ENCODE data around the gene PNKP.
A peak's percentile ranks its signal among the peaks of the same experiment; 100 is the strongest.

The PNKP gene

DNA sequence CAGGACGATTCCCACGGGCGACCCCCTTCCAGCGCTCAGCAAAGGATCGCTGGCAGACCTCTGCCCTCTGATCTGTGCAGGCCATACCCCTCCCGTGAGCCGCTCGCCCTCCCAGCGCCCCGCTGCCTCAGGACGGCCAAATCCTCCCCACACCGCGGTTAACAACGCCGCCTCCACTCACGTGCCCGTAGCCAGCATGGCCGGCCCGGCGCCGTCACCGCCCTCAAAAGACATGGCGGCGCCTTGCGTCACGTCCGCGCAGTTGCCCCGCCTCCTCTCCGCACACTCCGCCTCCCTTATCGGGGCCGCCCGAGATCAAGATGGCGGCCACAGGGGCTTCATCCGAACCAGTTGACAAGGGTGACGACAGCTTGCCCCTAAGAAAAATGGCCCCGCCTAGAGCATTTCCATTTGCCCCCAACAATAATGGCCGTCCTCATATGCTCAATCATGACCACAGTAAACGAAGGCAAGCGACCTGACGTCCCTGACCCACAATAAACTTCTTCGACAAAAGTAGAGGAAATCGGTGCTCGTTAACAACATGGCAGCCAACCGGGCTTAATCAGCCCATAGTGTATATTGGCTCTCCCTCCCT is 9.1 kb upstream of the PNKP start:
- peak overlapping the region; percentile 98 for H2BK5ac ChIP-seq (ENCODE audit: low read depth, low read length, poor library complexity, severe bottlenecking)
- H3K4me1 ChIP-seq (ENCODE audit: control insufficient read depth, insufficient read depth, low read depth, low read length): peaks cover 34% of the 10 kb centered on the region
- H3K23ac ChIP-seq (ENCODE audit: low read length in 2 of 2): peak overlapping the region in 1 of 2 experiments; percentile 95
- peak overlapping the region; percentile 75 for H2AFZ ChIP-seq (ENCODE audit: low read depth, low read length)
- under 1% methylated on average over 46 of the region's 46 CpGs for WGBS
- H3K4ac ChIP-seq (ENCODE audit: low read depth in 1 of 2, low read length in 2 of 2): peak overlapping the region; percentile 100
- peak overlapping the region; percentile 99 for H4K8ac ChIP-seq (ENCODE audit: low read length)
- peak overlapping the region; percentile 93 for H2BK120ac ChIP-seq (ENCODE audit: low read depth, low read length)
- H3K4me2 ChIP-seq (ENCODE audit: low read length, poor library complexity, severe bottlenecking): peak overlapping the region; percentile 82
- peak overlapping the region; percentile 99 for H2BK15ac ChIP-seq (ENCODE audit: low read depth, poor library complexity, severe bottlenecking)
- peak overlapping the region in 1 of 2 experiments; percentile 98 for H3K14ac ChIP-seq (ENCODE audit: low read length in 2 of 2)
- peak overlapping the region; percentile 92 to 99 for H3K4me3 ChIP-seq (ENCODE audit: insufficient read depth in 1 of 2, low read depth in 1 of 2, low read length in 2 of 2)
- H3K9me3 ChIP-seq (ENCODE audit: control insufficient read depth, low read length): no peaks in the 10 kb centered on the region
- peak overlapping the region; percentile 99 for H3K27ac ChIP-seq (ENCODE audit: low read length, poor library complexity, severe bottlenecking)
- no peaks in the 10 kb centered on the region for H3K27me3 ChIP-seq (ENCODE audit: control insufficient read depth in 1 of 2, insufficient read depth in 1 of 2, low read length in 2 of 2)
- H3K18ac ChIP-seq (ENCODE audit: low read depth in 1 of 2, low read length in 2 of 2): peak overlapping the region; percentile 98 to 100
- H2BK12ac ChIP-seq (ENCODE audit: low read length in 2 of 2): peak overlapping the region; percentile 42 to 73
- peak overlapping the region; percentile 100 for H4K91ac ChIP-seq (ENCODE audit: low read length)
- H3K79me1 ChIP-seq (replicated peaks; ENCODE audit: low read length, poor library complexity, severe bottlenecking): peaks cover 47% of the 10 kb centered on the region
- peak overlapping the region; percentile 100 for H3K9ac ChIP-seq (ENCODE audit: low read length)
- DNase-seq: peak; percentile 99
- H3K36me3 ChIP-seq (ENCODE audit: control insufficient read depth in 1 of 2, insufficient read depth in 2 of 2, low read depth in 1 of 2, low read length in 2 of 2): peaks cover 48 to 59% of the 10 kb centered on the region in 2 experiments
- peak overlapping the region; percentile 97 for H2AK5ac ChIP-seq (ENCODE audit: low read length, severe bottlenecking)

GRCh38 chr19:49875857-49876421 is 8.6 kb upstream of the PNKP start:
- WGBS: 1% methylated on average over 27 of the region's 28 CpGs

GRCh38 chr19:49875177-49875576 is 7.8 kb upstream of the PNKP start:
- Histone ChIP-seq H3K4me2 (ENCODE audit: low read length, poor library complexity, severe bottlenecking) (peak overlapping the region; percentile 82), H3K4ac (ENCODE audit: low read depth in 1 of 2, low read length in 2 of 2) (peak overlapping the region in 1 of 2 experiments; percentile 47), H3K9ac (ENCODE audit: low read length) (peak overlapping the region; percentile 100), H3K14ac (ENCODE audit: low read length in 2 of 2) (no peak overlapping the region), H3K23ac (ENCODE audit: low read length in 2 of 2) (no peak overlapping the region), H4K91ac (ENCODE audit: low read length) (no peak overlapping the region), H3K4me3 (ENCODE audit: insufficient read depth in 1 of 2, low read depth in 1 of 2, low read length in 2 of 2) (peak overlapping the region; percentile 92 to 99), H2BK15ac (ENCODE audit: low read depth, poor library complexity, severe bottlenecking) (no peak overlapping the region), H2BK120ac (ENCODE audit: low read depth, low read length) (no peak overlapping the region), H3K4me1 (ENCODE audit: control insufficient read depth, insufficient read depth, low read depth, low read length) (peaks cover 40% of the 10 kb centered on the region), H2AK5ac (ENCODE audit: low read length, severe bottlenecking) (peak overlapping the region; percentile 35), H3K27me3 (ENCODE audit: control insufficient read depth in 1 of 2, insufficient read depth in 1 of 2, low read length in 2 of 2) (no peaks in the 10 kb centered on the region), H3K9me3 (ENCODE audit: control insufficient read depth, low read length) (no peaks in the 10 kb centered on the region), H3K27ac (ENCODE audit: low read length, poor library complexity, severe bottlenecking) (no peak overlapping the region), H2BK12ac (ENCODE audit: low read length in 2 of 2) (no peak overlapping the region), H2BK5ac (ENCODE audit: low read depth, low read length, poor library complexity, severe bottlenecking) (no peak overlapping the region), H3K18ac (ENCODE audit: low read depth in 1 of 2, low read length in 2 of 2) (no peak overlapping the region), H3K36me3 (ENCODE audit: control insufficient read depth in 1 of 2, insufficient read depth in 2 of 2, low read depth in 1 of 2, low read length in 2 of 2) (peaks cover 46 to 57% of the 10 kb centered on the region in 2 experiments), H4K8ac (ENCODE audit: low read length) (peak overlapping the region; percentile 96), H3K79me1 (replicated peaks; ENCODE audit: low read length, poor library complexity, severe bottlenecking) (peaks cover 41% of the 10 kb centered on the region), H2AFZ (ENCODE audit: low read depth, low read length) (no peak overlapping the region)
- no peak for DNase-seq
- WGBS: 90% methylated on average over 4 of the region's 4 CpGs

More at GRCh38 chr19:49875857-49876421, 8.6 kb upstream of the PNKP start:
- Histone ChIP-seq H3K4me2 (ENCODE audit: low read length, poor library complexity, severe bottlenecking) (peak overlapping the region; percentile 82), H3K27me3 (ENCODE audit: control insufficient read depth in 1 of 2, insufficient read depth in 1 of 2, low read length in 2 of 2) (no peaks in the 10 kb centered on the region), H3K4ac (ENCODE audit: low read depth in 1 of 2, low read length in 2 of 2) (peak overlapping the region; percentile 100), H2BK5ac (ENCODE audit: low read depth, low read length, poor library complexity, severe bottlenecking) (peak overlapping the region; percentile 98), H3K18ac (ENCODE audit: low read depth in 1 of 2, low read length in 2 of 2) (peak overlapping the region; percentile 95 to 100), H2BK120ac (ENCODE audit: low read depth, low read length) (peak overlapping the region; percentile 93), H3K4me1 (ENCODE audit: control insufficient read depth, insufficient read depth, low read depth, low read length) (peaks cover 34% of the 10 kb centered on the region), H2BK12ac (ENCODE audit: low read length in 2 of 2) (peak overlapping the region; percentile 42 to 73), H4K8ac (ENCODE audit: low read length) (peak overlapping the region; percentile 96), H3K27ac (ENCODE audit: low read length, poor library complexity, severe bottlenecking) (peak overlapping the region; percentile 98), H3K4me3 (ENCODE audit: insufficient read depth in 1 of 2, low read depth in 1 of 2, low read length in 2 of 2) (peak overlapping the region; percentile 92 to 99), H4K91ac (ENCODE audit: low read length) (peak overlapping the region; percentile 100), H2BK15ac (ENCODE audit: low read depth, poor library complexity, severe bottlenecking) (peak overlapping the region; percentile 99), H3K23ac (ENCODE audit: low read length in 2 of 2) (peak overlapping the region in 1 of 2 experiments; percentile 95), H3K79me1 (replicated peaks; ENCODE audit: low read length, poor library complexity, severe bottlenecking) (peaks cover 48% of the 10 kb centered on the region), H3K9ac (ENCODE audit: low read length) (peak overlapping the region; percentile 100), H3K36me3 (ENCODE audit: control insufficient read depth in 1 of 2, insufficient read depth in 2 of 2, low read depth in 1 of 2, low read length in 2 of 2) (peaks cover 47 to 59% of the 10 kb centered on the region in 2 experiments), H3K14ac (ENCODE audit: low read length in 2 of 2) (peak overlapping the region in 1 of 2 experiments; percentile 98), H3K9me3 (ENCODE audit: control insufficient read depth, low read length) (no peaks in the 10 kb centered on the region), H2AK5ac (ENCODE audit: low read length, severe bottlenecking) (peak overlapping the region; percentile 97), H2AFZ (ENCODE audit: low read depth, low read length) (peak overlapping the region; percentile 75)
- DNase-seq: peak; percentile 73

DNA sequence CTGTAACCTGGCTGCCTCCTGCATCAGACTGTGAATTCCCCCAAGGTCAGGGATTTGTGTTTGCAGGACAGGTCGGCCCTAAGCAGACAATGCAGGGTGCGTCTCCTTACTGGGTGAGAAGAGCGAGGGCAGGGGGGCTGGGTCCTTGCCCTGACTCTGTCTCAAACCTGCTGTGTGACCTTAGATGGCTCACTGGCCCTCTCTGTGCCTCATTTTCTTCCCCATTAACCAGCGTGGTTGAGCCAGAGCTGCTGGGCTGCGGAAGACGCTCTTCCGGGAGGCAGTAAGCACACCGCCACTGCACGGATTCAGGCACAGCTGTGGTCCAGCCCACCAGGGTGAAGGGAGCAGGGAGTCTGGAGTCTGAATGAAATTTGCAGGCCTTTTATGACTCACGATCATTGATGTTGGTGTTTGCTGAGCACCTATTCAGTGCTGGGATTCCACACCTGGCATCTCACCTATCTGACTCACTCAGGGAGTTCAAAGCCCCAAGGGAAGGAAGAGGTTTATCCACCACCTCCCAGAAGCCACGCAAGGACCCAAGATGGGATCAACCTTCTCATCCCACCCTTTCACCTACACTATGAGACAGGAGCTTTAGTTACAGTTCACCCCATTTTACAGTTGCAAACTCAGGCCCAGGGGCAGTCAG is 7.3 kb upstream of the PNKP start:
- peaks cover 39% of the 10 kb centered on the region for H3K79me1 ChIP-seq (replicated peaks; ENCODE audit: low read length, poor library complexity, severe bottlenecking)
- no peak overlapping the region for H2BK5ac ChIP-seq (ENCODE audit: low read depth, low read length, poor library complexity, severe bottlenecking)
- H3K36me3 ChIP-seq (ENCODE audit: control insufficient read depth in 1 of 2, insufficient read depth in 2 of 2, low read depth in 1 of 2, low read length in 2 of 2): peaks cover 41 to 56% of the 10 kb centered on the region in 2 experiments
- H2BK15ac ChIP-seq (ENCODE audit: low read depth, poor library complexity, severe bottlenecking): no peak overlapping the region
- no peak overlapping the region for H3K27ac ChIP-seq (ENCODE audit: low read length, poor library complexity, severe bottlenecking)
- peak overlapping the region in 1 of 2 experiments; percentile 99 for H3K4me3 ChIP-seq (ENCODE audit: insufficient read depth in 1 of 2, low read depth in 1 of 2, low read length in 2 of 2)
- no peak overlapping the region for H3K4ac ChIP-seq (ENCODE audit: low read depth in 1 of 2, low read length in 2 of 2)
- no peak for DNase-seq
- no peak overlapping the region for H4K8ac ChIP-seq (ENCODE audit: low read length)
- peak overlapping the region; percentile 82 for H3K4me2 ChIP-seq (ENCODE audit: low read length, poor library complexity, severe bottlenecking)
- no peaks in the 10 kb centered on the region for H3K27me3 ChIP-seq (ENCODE audit: control insufficient read depth in 1 of 2, insufficient read depth in 1 of 2, low read length in 2 of 2)
- WGBS: 97% methylated on average over 11 of the region's 11 CpGs
- peak overlapping the region; percentile 34 for H4K91ac ChIP-seq (ENCODE audit: low read length)
- H3K18ac ChIP-seq (ENCODE audit: low read depth in 1 of 2, low read length in 2 of 2): no peak overlapping the region
- peak overlapping the region in 1 of 2 experiments; percentile 64 for H2BK12ac ChIP-seq (ENCODE audit: low read length in 2 of 2)
- no peaks in the 10 kb centered on the region for H3K9me3 ChIP-seq (ENCODE audit: control insufficient read depth, low read length)
- H2AK5ac ChIP-seq (ENCODE audit: low read length, severe bottlenecking): peak overlapping the region; percentile 35
- H3K4me1 ChIP-seq (ENCODE audit: control insufficient read depth, insufficient read depth, low read depth, low read length): peaks cover 43% of the 10 kb centered on the region
- no peak overlapping the region for H3K23ac ChIP-seq (ENCODE audit: low read length in 2 of 2)
- H3K14ac ChIP-seq (ENCODE audit: low read length in 2 of 2): no peak overlapping the region
- peak overlapping the region; percentile 100 for H3K9ac ChIP-seq (ENCODE audit: low read length)
- H2BK120ac ChIP-seq (ENCODE audit: low read depth, low read length): no peak overlapping the region
- no peak overlapping the region for H2AFZ ChIP-seq (ENCODE audit: low read depth, low read length)

Data from mesenchymal stem cell (in vitro differentiated cells and primary cell).